ENCODE measurements around the gene RPAP2. TPM values are rescaled to one million over a fixed set of nuclear protein-coding genes. Genes with fewer than 3 reads are reported as not detected.

Gene RPAP2
- total RNA-seq, 3 donors from 2014 or later = 17.1 to 33.5 (median 22.6) TPM

- Histone ChIP-seq H3K4me3 (no peak overlapping the region), H3K36me3 (ENCODE audit: low read depth) (no peaks in the 10 kb centered on the region), H3K4me1 (ENCODE audit: low read depth) (no peaks in the 10 kb centered on the region), H3K9me3 (peaks cover 23% of the 10 kb centered on the region)
- intact Hi-C loops (cut with DNase I, micrococcal nuclease) = no loop called here
- DNase-seq (no peak), ATAC-seq (no peak)
- TF ChIP-seq, protein P1, sequence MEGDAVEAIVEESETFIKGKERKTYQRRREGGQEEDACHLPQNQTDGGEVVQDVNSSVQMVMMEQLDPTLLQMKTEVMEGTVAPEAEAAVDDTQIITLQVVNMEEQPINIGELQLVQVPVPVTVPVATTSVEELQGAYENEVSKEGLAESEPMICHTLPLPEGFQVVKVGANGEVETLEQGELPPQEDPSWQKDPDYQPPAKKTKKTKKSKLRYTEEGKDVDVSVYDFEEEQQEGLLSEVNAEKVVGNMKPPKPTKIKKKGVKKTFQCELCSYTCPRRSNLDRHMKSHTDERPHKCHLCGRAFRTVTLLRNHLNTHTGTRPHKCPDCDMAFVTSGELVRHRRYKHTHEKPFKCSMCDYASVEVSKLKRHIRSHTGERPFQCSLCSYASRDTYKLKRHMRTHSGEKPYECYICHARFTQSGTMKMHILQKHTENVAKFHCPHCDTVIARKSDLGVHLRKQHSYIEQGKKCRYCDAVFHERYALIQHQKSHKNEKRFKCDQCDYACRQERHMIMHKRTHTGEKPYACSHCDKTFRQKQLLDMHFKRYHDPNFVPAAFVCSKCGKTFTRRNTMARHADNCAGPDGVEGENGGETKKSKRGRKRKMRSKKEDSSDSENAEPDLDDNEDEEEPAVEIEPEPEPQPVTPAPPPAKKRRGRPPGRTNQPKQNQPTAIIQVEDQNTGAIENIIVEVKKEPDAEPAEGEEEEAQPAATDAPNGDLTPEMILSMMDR (IDR thresholded peaks at IDR 0.05) = no peak
Measured at GRCh38 chr1:92327794-92328193, 28.9 kb downstream of the RPAP2 start.

DNA sequence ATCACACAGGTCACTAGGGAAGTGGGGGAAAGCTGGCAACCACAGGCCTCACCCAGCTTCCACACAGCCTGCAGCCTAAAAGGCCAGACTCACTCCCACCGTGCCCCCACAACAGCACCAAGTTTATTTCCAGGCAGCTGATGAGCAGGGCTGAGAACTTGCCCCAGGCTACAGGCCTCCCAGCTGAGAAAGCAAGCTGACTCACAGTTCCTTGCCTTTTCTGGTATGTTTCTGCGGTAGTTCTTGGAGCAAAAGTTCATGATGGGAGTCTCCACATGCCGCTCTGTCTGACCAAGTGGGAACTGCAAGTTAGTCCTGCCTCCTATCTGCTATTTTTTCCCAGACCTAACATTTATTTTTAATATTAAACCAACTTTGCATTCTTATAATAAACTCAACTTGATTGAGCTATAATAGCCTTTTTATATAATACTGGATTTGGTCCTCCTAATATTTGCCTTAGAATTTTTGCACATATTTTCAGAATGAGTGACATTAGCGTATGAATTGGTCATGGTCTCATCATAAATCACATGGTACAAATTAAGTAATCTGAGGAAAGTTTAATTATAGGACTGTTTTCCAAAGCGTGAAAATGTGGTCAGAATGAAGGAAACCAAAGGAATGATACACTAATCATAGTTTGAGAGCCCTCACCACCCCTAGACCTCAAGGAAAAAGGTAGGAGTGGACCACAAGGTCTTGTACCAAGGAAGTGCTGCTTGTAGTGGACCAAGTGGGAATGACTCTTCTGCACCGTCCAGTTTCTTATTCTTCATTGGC, 30.7 kb downstream of the RPAP2 start:
- TF ChIP-seq, protein P1 (IDR thresholded peaks at IDR 0.05) = no peak
- intact Hi-C loops (cut with DNase I, micrococcal nuclease) = no loop called here
- no peak for ATAC-seq
- H3K36me3 ChIP-seq (ENCODE audit: low read depth) = no peaks in the 10 kb centered on the region
- no peak overlapping the region for H3K4me3 ChIP-seq
- no peak for DNase-seq
- peaks cover 23% of the 10 kb centered on the region for H3K9me3 ChIP-seq
- no peaks in the 10 kb centered on the region for H3K4me1 ChIP-seq (ENCODE audit: low read depth)

DNA sequence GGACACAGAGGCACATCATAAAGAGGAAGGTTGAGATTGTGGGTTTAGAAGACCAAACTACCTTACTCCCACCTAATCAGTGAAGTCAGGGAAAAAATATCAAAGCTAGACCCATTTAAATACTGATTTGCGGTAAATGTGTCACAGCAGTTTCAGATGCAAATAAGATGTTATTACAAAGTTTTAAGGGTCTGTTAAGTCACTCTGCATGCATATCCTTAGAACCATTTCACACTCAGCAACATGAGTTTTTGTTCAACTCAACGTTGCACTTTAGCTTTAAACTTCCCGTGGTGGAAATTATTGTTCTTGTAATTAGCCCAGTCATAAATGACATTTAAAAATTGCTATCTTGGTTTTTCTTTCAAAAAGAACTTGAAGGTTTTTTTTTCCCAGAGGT, 34.8 kb downstream of the RPAP2 start:
- TF ChIP-seq, protein P1 (IDR thresholded peaks at IDR 0.05) = no peak
- DNase-seq = no peak
- no peaks in the 10 kb centered on the region for H3K9me3 ChIP-seq
- H3K36me3 ChIP-seq (ENCODE audit: low read depth) = no peaks in the 10 kb centered on the region
- H3K4me1 ChIP-seq (ENCODE audit: low read depth) = no peaks in the 10 kb centered on the region
- no peak for ATAC-seq
- H3K4me3 ChIP-seq = no peak overlapping the region
- intact Hi-C loops (cut with DNase I, micrococcal nuclease) = no loop called here

DNA sequence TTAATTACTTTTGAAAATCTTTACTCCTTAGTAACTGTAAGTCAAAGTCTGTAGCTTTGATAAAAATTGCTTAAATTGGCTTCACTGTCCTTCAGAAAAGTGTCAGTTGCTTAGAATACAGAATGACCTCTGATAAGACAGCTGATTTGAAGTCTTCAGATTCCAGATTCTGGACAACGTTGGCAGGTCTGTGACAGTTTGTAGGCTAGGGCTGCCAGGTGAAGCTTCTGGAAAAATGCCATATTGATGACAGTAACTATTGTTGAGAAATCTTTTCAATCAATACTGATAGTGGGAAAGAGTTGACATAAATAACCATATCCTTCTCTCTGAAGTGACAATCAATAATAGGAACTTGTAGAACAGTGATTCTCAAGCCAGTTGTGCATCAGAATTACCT, 41.3 kb downstream of the RPAP2 start:
- intact Hi-C loops (cut with DNase I, micrococcal nuclease) = no loop called here
- Histone ChIP-seq H3K4me1 (ENCODE audit: low read depth) (no peaks in the 10 kb centered on the region), H3K9me3 (no peaks in the 10 kb centered on the region), H3K36me3 (ENCODE audit: low read depth) (no peaks in the 10 kb centered on the region), H3K4me3 (no peak overlapping the region)
- ATAC-seq (no peak), DNase-seq (no peak)
- TF ChIP-seq, protein P1 (IDR thresholded peaks at IDR 0.05) = no peak

GRCh38 chr1:92342401-92342800, 43.5 kb downstream of the RPAP2 start:
- TF ChIP-seq, protein P1 (IDR thresholded peaks at IDR 0.05) = no peak
- DNase-seq = no peak
- Histone ChIP-seq H3K4me3 (no peak overlapping the region), H3K4me1 (ENCODE audit: low read depth) (no peaks in the 10 kb centered on the region), H3K9me3 (no peaks in the 10 kb centered on the region), H3K36me3 (ENCODE audit: low read depth) (no peaks in the 10 kb centered on the region)
- intact Hi-C loops (cut with DNase I, micrococcal nuclease) = no loop called here
- ATAC-seq = no peak
